Measurements from ENCODE around the gene HOXD4.

- TF ChIP-seq, protein P1, sequence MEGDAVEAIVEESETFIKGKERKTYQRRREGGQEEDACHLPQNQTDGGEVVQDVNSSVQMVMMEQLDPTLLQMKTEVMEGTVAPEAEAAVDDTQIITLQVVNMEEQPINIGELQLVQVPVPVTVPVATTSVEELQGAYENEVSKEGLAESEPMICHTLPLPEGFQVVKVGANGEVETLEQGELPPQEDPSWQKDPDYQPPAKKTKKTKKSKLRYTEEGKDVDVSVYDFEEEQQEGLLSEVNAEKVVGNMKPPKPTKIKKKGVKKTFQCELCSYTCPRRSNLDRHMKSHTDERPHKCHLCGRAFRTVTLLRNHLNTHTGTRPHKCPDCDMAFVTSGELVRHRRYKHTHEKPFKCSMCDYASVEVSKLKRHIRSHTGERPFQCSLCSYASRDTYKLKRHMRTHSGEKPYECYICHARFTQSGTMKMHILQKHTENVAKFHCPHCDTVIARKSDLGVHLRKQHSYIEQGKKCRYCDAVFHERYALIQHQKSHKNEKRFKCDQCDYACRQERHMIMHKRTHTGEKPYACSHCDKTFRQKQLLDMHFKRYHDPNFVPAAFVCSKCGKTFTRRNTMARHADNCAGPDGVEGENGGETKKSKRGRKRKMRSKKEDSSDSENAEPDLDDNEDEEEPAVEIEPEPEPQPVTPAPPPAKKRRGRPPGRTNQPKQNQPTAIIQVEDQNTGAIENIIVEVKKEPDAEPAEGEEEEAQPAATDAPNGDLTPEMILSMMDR (IDR thresholded peaks at IDR 0.05), result no peak
- TF ChIP-seq POLR2A (IDR thresholded peaks at IDR 0.05), result peak in 1 of 2 donors; percentile 27
These were observed 22.2 kb upstream of the HOXD4 start, which contains the start of gene HOXD8 for GRCh38 chr2:176128982-176129796.

All from Peyer's patch (tissue), 4 donors.